ENCODE data around the gene FEN1. TPM values are rescaled to one million over a fixed set of nuclear protein-coding genes. Genes with fewer than 3 reads are reported as not detected.

The FEN1 gene
- total and polyA plus RNA-seq, 2 of the 13 experiments (the other 11 are each of a cell fraction or from before 2014, with no cell fraction given), result 12.4 to 102 TPM

GRCh38 chr11:61827571-61828378 lies 35.1 kb downstream of the FEN1 start, which contains the start of gene FADS2 (continued):
- TF ChIP-seq MED8 (CRISPR knock-in tag; IDR thresholded peaks at IDR 0.05; ENCODE audit: insufficient replicate concordance), result peak; percentile 66
- TF ChIP-seq FOXK2 (IDR thresholded peaks at IDR 0.05), result no peak
- no peak for TF ChIP-seq SYNCRIP (IDR thresholded peaks at IDR 0.05; ENCODE audit: insufficient read depth, low read depth, low read length)
- no peak for TF ChIP-seq ZNF563 (CRISPR knock-in tag; IDR thresholded peaks at IDR 0.05)
- TF ChIP-seq ARID4A (CRISPR knock-in tag; IDR thresholded peaks at IDR 0.05; ENCODE audit: borderline replicate concordance), result peak; percentile 61; the same call in 1 of the 2 replicates
- no peak for TF ChIP-seq REST (IDR thresholded peaks at IDR 0.05; ENCODE audit: borderline replicate concordance in 1 of 2, low read depth in 1 of 2, low read length in 2 of 2)
- no peak for TF ChIP-seq EEA1 (CRISPR knock-in tag; IDR thresholded peaks at IDR 0.05; ENCODE audit: borderline replicate concordance)
- TF ChIP-seq ZBTB49 (CRISPR knock-in tag; IDR thresholded peaks at IDR 0.05; ENCODE audit: borderline replicate concordance), result no peak
- TF ChIP-seq RELA (CRISPR knock-in tag; IDR thresholded peaks at IDR 0.05), result no peak
- TF ChIP-seq REXO4 (CRISPR knock-in tag; IDR thresholded peaks at IDR 0.05; ENCODE audit: borderline replicate concordance), result no peak
- no peak for TF ChIP-seq MAF1 (CRISPR knock-in tag; IDR thresholded peaks at IDR 0.05; ENCODE audit: borderline replicate concordance)
- TF ChIP-seq MATR3 (CRISPR knock-in tag; IDR thresholded peaks at IDR 0.05), result no peak
- TF ChIP-seq ZFP36 (IDR thresholded peaks at IDR 0.05; ENCODE audit: borderline replicate concordance, low read depth, low read length, partially characterized antibody), result no peak
- no peak for TF ChIP-seq ZNF44 (CRISPR knock-in tag; IDR thresholded peaks at IDR 0.05)
- TF ChIP-seq IRF2 (CRISPR knock-in tag; IDR thresholded peaks at IDR 0.05), result no peak
- no peak for TF ChIP-seq ZNF207 (IDR thresholded peaks at IDR 0.05; ENCODE audit: borderline replicate concordance)
- TF ChIP-seq ZNF20 (CRISPR knock-in tag; IDR thresholded peaks at IDR 0.05), result no peak
